ENCODE measurements around the gene ATP5PD. TPM values are rescaled to one million over a fixed set of nuclear protein-coding genes. Genes with fewer than 3 reads are reported as not detected.

ATP5PD gene
- total and polyA plus RNA-seq, 2 of the 8 experiments (the other 6 are each of a cell fraction or from before 2014, with no cell fraction given), result 335 to 407 TPM

DNA sequence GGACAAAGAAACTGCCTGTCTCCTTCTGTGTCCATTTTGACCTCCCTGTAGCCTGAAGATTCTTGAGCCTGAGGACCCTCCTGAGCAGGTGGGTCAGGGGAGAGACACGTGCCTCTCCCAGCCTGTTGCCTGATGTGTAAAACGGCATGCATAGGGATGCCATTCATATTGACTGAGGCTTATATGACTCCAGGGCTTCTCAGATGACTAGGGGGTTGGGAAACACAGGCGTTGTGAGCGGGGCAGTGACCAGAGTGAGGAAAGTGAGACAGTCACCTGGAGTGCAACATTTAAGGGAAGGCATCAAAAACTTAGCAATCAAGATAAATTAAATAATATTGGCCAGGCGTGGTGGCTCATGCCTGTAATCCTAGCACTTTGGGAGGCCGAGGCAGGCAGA lies 35.9 kb upstream of the ATP5PD start (continued):
- TF ChIP-seq CHD7 (IDR thresholded peaks at IDR 0.05; ENCODE audit: insufficient replicate concordance, low read length) (no peak), GABPA (IDR thresholded peaks at IDR 0.05; ENCODE audit: borderline replicate concordance, insufficient read depth, low read length) (no peak), POLR2AphosphoS5 (IDR thresholded peaks at IDR 0.05; ENCODE audit: low read depth, low read length) (no peak), TAF7 (optimal IDR thresholded peaks at IDR 0.05; ENCODE audit: borderline replicate concordance, low read depth, low read length) (no peak), NANOG (IDR thresholded peaks at IDR 0.05; ENCODE audit: insufficient read depth, low read depth, low read length, poor library complexity, severe bottlenecking) (no peak), POLR2A (IDR thresholded peaks at IDR 0.05; ENCODE audit: control extremely low read depth in 1 of 2, low read depth in 2 of 2, low read length in 2 of 2) (no peak), EP300 (IDR thresholded peaks at IDR 0.05; ENCODE audit: borderline replicate concordance in 1 of 2, low read depth in 2 of 2, low read length in 2 of 2) (no peak), RBBP5 (IDR thresholded peaks at IDR 0.05; ENCODE audit: borderline replicate concordance, low read depth, low read length) (no peak), MAFK (IDR thresholded peaks at IDR 0.05; ENCODE audit: low read depth, low read length) (no peak), RAD21 (IDR thresholded peaks at IDR 0.05 in 1 of 2, conservative IDR thresholded peaks at IDR 0.05 in 1 of 2; ENCODE audit: low read depth in 2 of 2, low read length in 2 of 2) (no peak)
